Spinal cord (tissue), 10 donors: ENCODE results near the gene UBE2J1. TPM values are rescaled to one million over a fixed set of nuclear protein-coding genes. Genes with fewer than 3 reads are reported as not detected.

ENCODE experiments used
- DNase-seq, 6 donors: peaks; one replicate each; pipeline versions ENCODE4 v3.0.0 to v3.0.0-alpha.2; 2013 to 2015; ENCODE audit warnings: low spot score in 6 of 6, low read depth in 4 of 6
- H3K27ac ChIP-seq: one replicate; pipeline ENCODE4 v1.5.1; 2013; ENCODE audit warnings: low read depth, low read length, control low read depth
- H3K27me3 ChIP-seq: one replicate; pipeline ENCODE4 v1.6.1; 2013; ENCODE audit warnings: low read length; ENCODE audit not compliant: control insufficient read depth, insufficient read depth
- H3K36me3 ChIP-seq: one replicate; pipeline ENCODE4 v1.6.1; 2013; ENCODE audit warnings: low read length; ENCODE audit not compliant: control insufficient read depth, insufficient read depth
- H3K4me1 ChIP-seq: one replicate; pipeline ENCODE4 v1.6.1; 2013; ENCODE audit warnings: low read length; ENCODE audit not compliant: control insufficient read depth, insufficient read depth
- H3K4me3 ChIP-seq: one replicate; pipeline ENCODE4 v1.5.1; 2013; ENCODE audit warnings: low read depth, low read length, control low read depth
- H3K9me3 ChIP-seq: one replicate; pipeline ENCODE4 v1.6.1; 2013; ENCODE audit warnings: low read length; ENCODE audit not compliant: control insufficient read depth, insufficient read depth
- WGBS: methylation state at CpG from one replicate; pipeline ENCODE4 v1.1.5; 2013; ENCODE audit warnings: missing lambda C conversion rate; ENCODE audit not compliant: insufficient coverage; 5-methylcytosine and 5-hydroxymethylcytosine counted together
- polyA plus RNA-seq, 2 donors: library from polyadenylated mRNA; unstranded; fragments of 120-200 nt; gene quantifications; one replicate each; pipeline ENCODE4 v1.2.1, GENCODE V29; 2013; ENCODE audit not compliant: insufficient read length in 2 of 2
- total RNA-seq, 2 donors: library from RNA; depleted of rRNA in 1 of 2; stranded (reverse); fragments of 120-200 nt in 1 of 2; fragments of >200 nt in 1 of 2; gene quantifications; one replicate each; pipeline versions ENCODE4 v1.2.3 to v1.2.4, GENCODE V29; 2013 to 2014
- donor health status: healthy.

Gene UBE2J1
- total and polyA plus RNA-seq, 4 donors: 38.1 to 66.0 (median 50.5) TPM

- H3K27me3 ChIP-seq: no peaks in the 10 kb centered on the region
- H3K4me1 ChIP-seq: no peaks in the 10 kb centered on the region
- 93% methylated on average over 8 of the region's 9 CpGs for WGBS
- no peaks in the 10 kb centered on the region for H3K9me3 ChIP-seq
- no peak overlapping the region for H3K27ac ChIP-seq
- H3K4me3 ChIP-seq: no peak overlapping the region
- no peak for DNase-seq
- H3K36me3 ChIP-seq: no peaks in the 10 kb centered on the region
Observed at GRCh38 chr6:89287351-89288028, 65.0 kb downstream of the UBE2J1 start.

- H3K4me1 ChIP-seq: no peaks in the 10 kb centered on the region
- H3K4me3 ChIP-seq: no peak overlapping the region
- WGBS: 62% methylated on average over 5 of the region's 6 CpGs
- DNase-seq: no peak
- H3K27me3 ChIP-seq: no peaks in the 10 kb centered on the region
- H3K36me3 ChIP-seq: no peaks in the 10 kb centered on the region
- H3K27ac ChIP-seq: no peak overlapping the region
- H3K9me3 ChIP-seq: no peaks in the 10 kb centered on the region
Observed at GRCh38 chr6:89286516-89286915, 66.0 kb downstream of the UBE2J1 start.

DNA sequence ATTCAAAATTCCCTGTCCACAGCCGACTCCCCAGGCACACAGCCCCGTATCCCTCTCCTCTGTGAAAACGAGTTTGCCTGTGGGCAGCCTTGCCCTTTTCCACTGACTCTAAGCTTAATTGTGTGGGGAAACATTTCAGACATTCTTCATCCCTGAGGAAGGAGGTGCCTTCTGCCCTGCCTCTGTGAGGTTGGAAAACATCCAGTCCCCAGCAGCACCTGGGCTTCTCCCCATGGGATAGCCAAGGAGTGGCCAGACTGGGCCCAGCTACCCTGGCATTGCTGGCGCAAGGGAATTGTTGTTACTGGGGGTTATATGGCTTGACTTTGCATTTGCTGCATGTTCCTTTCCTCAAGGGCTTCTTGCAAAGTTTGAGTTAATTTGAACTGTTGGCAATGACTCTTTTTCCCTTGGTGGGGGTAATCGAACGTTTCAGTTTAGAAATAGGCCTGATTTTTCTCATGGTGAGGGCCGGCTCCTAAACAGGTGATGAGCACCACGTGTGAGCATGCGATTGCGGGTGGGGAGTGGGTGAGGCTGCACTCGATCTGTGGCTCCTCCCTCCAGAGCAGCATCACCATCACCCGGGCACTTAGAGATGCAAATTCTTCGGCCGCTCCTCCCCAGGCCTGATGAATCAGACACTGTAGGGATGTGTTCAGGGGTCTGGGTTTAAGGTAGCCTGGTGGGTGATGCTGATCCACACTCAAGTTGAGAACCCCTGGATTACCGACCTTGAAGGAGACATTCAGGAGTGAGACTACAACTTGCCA lies 67.4 kb downstream of the UBE2J1 start:
- Histone ChIP-seq H3K27me3 (no peaks in the 10 kb centered on the region), H3K36me3 (no peaks in the 10 kb centered on the region), H3K9me3 (no peaks in the 10 kb centered on the region), H3K27ac (no peak overlapping the region), H3K4me3 (no peak overlapping the region), H3K4me1 (no peaks in the 10 kb centered on the region)
- DNase-seq: no peak
- 83% methylated on average over 7 of the region's 15 CpGs for WGBS

GRCh38 chr6:89284081-89284480 lies 68.4 kb downstream of the UBE2J1 start:
- no peaks in the 10 kb centered on the region for H3K4me1 ChIP-seq
- H3K27ac ChIP-seq: no peak overlapping the region
- no peaks in the 10 kb centered on the region for H3K9me3 ChIP-seq

DNA sequence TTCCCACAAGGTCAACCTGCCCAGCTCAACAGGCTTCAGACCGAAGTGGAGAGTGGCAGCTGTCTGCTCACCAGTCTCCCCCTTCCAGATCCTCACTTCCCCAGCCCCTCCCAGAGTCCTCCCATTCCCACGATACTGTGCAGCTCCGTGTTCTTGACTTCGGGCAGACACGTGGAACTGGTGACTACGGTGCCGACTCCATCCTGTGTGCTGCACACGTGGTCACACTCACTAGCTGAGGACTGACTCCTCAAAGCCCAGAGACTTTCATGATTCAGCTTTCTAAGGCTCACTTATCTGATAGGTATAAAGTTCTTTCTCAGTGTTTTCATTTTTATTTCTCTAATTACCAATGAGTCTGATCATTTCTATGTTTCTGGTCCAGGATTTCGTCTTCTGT lies 69.8 kb downstream of the UBE2J1 start:
- Histone ChIP-seq H3K4me1 (no peaks in the 10 kb centered on the region), H3K27me3 (no peaks in the 10 kb centered on the region), H3K36me3 (no peaks in the 10 kb centered on the region), H3K4me3 (no peak overlapping the region), H3K27ac (no peak overlapping the region), H3K9me3 (no peaks in the 10 kb centered on the region)
- no peak for DNase-seq
- 83% methylated on average over 1 of the region's 9 CpGs for WGBS

More at GRCh38 chr6:89284081-89284480, 68.4 kb downstream of the UBE2J1 start:
- 100% methylated on average over 1 of the region's 3 CpGs for WGBS
- no peaks in the 10 kb centered on the region for H3K27me3 ChIP-seq
- DNase-seq: no peak
- no peak overlapping the region for H3K4me3 ChIP-seq
- no peaks in the 10 kb centered on the region for H3K36me3 ChIP-seq

DNA sequence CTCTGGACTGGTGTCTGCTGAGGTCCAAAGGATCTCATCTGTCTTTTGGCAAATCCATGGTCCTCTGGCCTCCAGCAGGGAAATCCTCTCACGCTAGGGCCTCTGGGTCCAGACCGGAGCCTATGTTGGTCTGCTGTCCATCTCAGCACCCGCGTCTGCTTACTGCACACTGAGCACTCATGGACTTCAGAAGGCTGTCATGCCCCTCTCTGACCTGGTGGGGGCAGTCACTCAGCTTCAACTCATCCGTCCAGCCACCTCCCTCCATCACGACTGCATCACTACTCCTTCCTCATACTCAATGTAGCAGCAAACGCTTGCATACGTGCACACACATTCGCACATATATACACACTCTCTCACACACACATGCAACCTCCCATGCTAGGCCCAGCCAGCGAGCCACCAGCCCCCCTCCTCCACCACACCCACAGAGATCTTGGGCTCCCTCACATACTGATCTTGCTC lies 70.7 kb downstream of the UBE2J1 start:
- Histone ChIP-seq H3K36me3 (no peaks in the 10 kb centered on the region), H3K4me3 (no peak overlapping the region), H3K9me3 (no peaks in the 10 kb centered on the region), H3K27me3 (no peaks in the 10 kb centered on the region), H3K4me1 (no peaks in the 10 kb centered on the region), H3K27ac (no peak overlapping the region)
- DNase-seq: no peak
- WGBS: 62% methylated on average over 10 of the region's 10 CpGs

DNA sequence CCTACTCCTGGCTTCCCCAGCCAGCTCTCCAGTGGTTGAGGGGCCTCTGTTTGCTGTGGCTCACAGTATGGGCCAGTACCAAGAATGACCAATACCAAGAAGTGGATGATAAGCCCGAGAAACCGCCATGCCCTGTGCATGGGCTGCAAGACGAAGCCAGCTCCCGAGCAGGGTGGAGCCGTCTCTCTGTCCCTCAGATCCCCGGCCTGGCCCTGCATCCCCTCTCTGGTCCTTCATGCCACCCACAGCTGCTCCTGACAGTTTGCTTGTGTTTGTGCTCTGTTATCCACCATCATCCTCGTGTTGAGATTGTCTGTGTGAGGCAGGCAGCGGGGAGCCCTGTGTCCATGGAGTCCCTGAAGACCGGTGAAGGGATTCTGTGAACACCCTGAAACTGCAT lies 73.6 kb downstream of the UBE2J1 start:
- no peak overlapping the region for H3K27ac ChIP-seq
- 86% methylated on average over 7 of the region's 9 CpGs for WGBS
- H3K27me3 ChIP-seq: no peaks in the 10 kb centered on the region
- H3K4me3 ChIP-seq: no peak overlapping the region
- no peaks in the 10 kb centered on the region for H3K9me3 ChIP-seq
- no peak for DNase-seq
- no peaks in the 10 kb centered on the region for H3K36me3 ChIP-seq
- H3K4me1 ChIP-seq: no peaks in the 10 kb centered on the region

Other genes starting within 250 kb of the UBE2J1 start
- 10 to 100 TPM; 12.1 to 28.2 TPM for gene SRSF12, start 234.7 kb downstream of the UBE2J1 start, total RNA-seq
- gene SRSF12, start 234.7 kb downstream of the UBE2J1 start, polyA plus RNA-seq: 10 to 100 TPM; 26.7 to 27.8 TPM
- 10 to 100 TPM; 12.3 to 20.9 TPM for gene PM20D2, start 206.7 kb downstream of the UBE2J1 start, total RNA-seq
- 10 to 100 TPM; 16.5 to 16.8 TPM for gene PM20D2, start 206.7 kb downstream of the UBE2J1 start, polyA plus RNA-seq
- gene GABRR1, start 135.4 kb downstream of the UBE2J1 start, total RNA-seq: under 1 TPM in 1 of 2 donors, not detected in 1; 0.20 TPM
- under 1 TPM; 0.29 to 0.35 TPM for gene GABRR1, start 135.4 kb downstream of the UBE2J1 start, polyA plus RNA-seq
- under 1 TPM; 0.39 to 0.89 TPM for gene GABRR2, start 37.4 kb downstream of the UBE2J1 start, total RNA-seq
- gene GABRR2, start 37.4 kb downstream of the UBE2J1 start, polyA plus RNA-seq: under 1 TPM; 0.40 to 0.72 TPM
- 10 to 100 TPM; 44.6 to 58.3 TPM for gene RRAGD, start 59.6 kb upstream of the UBE2J1 start, total RNA-seq
- gene RRAGD, start 59.6 kb upstream of the UBE2J1 start, polyA plus RNA-seq: 10 to 100 TPM; 49.1 to 86.3 TPM
- 10 to 100 TPM; 44.5 to 48.6 TPM for gene ANKRD6, start 80.4 kb upstream of the UBE2J1 start, total RNA-seq
- 10 to 100 TPM; 57.2 to 68.3 TPM for gene ANKRD6, start 80.4 kb upstream of the UBE2J1 start, polyA plus RNA-seq